H1 (cell line): Measurements from ENCODE around the gene NUDT7. TPM values are rescaled to one million over a fixed set of nuclear protein-coding genes. Genes with fewer than 3 reads are reported as not detected.

Experiments
- ATF2 ChIP-seq: IDR thresholded peaks from 2 replicates; pipeline ENCODE4 v1.6.1; 2012; ENCODE audit warnings: low read length, inconsistent platforms
- CHD7 ChIP-seq: fragments of 300-600 bp; sonication (generic); IDR thresholded peaks from 2 replicates; pipeline ENCODE4 v1.7.1; 2012; ENCODE audit warnings: low read length, moderate library complexity, mild to moderate bottlenecking, inconsistent platforms; ENCODE audit not compliant: insufficient replicate concordance
- EZH2 ChIP-seq: fragments of 200-600 bp; sonication (generic); IDR thresholded peaks from 2 replicates; pipeline ENCODE4 v1.7.1; 2012; ENCODE audit warnings: low read depth, mild to moderate bottlenecking, moderate library complexity, low read length, inconsistent platforms; ENCODE audit not compliant: severe bottlenecking
- RFX5 ChIP-seq: IDR thresholded peaks from 2 replicates; pipeline ENCODE4 v1.6.1; 2011; ENCODE audit warnings: low read depth, low read length, improper control_type of control experiment, borderline replicate concordance
- ZNF274 ChIP-seq: IDR thresholded peaks from 2 replicates; pipeline ENCODE4 v1.7.0; 2012; ENCODE audit warnings: low read length, borderline replicate concordance; ENCODE audit errors: extremely low read depth
- polyA plus RNA-seq, 7 experiments: library from polyadenylated mRNA; depleted of rRNA in 3 of 7; stranded (reverse) in 5 of 7; unstranded in 2 of 7; fragments of >200 nt in 5 of 7; fragments of 200-250 nt in 2 of 7; gene quantifications; 1 replicate in 5 of 7; 2 replicates in 1 of 7; 4 replicates in 1 of 7; pipeline versions ENCODE4 v1.2.1 to v1.2.3, GENCODE V29; 2011 to 2013; ENCODE audit warnings: missing spikeins in 2 of 7, mixed read lengths in 2 of 7
- total RNA-seq: library from RNA; stranded (reverse); fragmentation: NEBNext Ultra II Directional; extraction: Animal tissue kit (Norgen Biotek cat#: 25700); gene quantifications from 2 replicates; pipeline ENCODE4 v1.2.1, GENCODE V29; 2021

Gene NUDT7
- total and polyA plus RNA-seq, 2 of the 8 experiments (the other 6 are each of a cell fraction or from before 2014, with no cell fraction given) = 8.8 to 19.7 TPM

- TF ChIP-seq ZNF274 (no peak), CHD7 (no peak), RFX5 (no peak), EZH2 (no peak), ATF2 (no peak)
- TF ChIP-seq, all 59 proteins: peak for 0
Measured at GRCh38 chr16:77689971-77690370, 32.3 kb upstream of the NUDT7 start (continued).
